ENCODE measurements around the gene MCC.
"Not testable (repeated sequence)": the region's sequence is repeated elsewhere in the genome, so short reads cannot be mapped to it uniquely, and the experiment has no call there.

Gene MCC

DNA sequence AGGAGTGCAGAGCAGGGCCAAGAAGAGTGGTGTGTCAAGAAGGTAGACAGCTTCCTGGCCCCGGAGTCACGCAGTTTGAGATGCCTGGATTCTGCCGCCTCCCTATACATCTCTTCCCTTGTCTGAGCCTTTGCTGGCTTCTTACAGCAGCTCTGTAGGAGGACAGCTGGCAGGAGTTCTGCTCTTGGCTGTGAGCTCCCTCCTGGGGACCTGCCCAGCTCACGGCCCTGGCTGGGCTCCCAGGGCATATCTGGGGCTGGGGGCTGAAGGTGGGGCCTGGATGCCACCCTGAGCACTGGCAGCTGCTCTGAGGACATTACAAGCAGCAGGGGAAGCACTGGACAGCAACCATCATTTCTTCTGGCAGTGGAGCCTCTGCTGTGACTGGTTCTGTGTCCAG is 52.7 kb downstream of the MCC start:
- in situ Hi-C loops (cut with MboI; ENCODE audit: low pct_unique_long_range_greater_than_20kb, low sequenced_read_pairs), result no loop called here
- DNase-seq, result no peak

- in situ Hi-C loops (cut with MboI; ENCODE audit: low pct_unique_long_range_greater_than_20kb, low sequenced_read_pairs), result no loop called here
- no peak for DNase-seq
Observed at GRCh38 chr5:113434889-113435288, 53.4 kb downstream of the MCC start, which contains the start of gene TSSK1B. Gene TSSK1B, minus strand, starts transcription at chr5:113434989. Its CDS starts 150 bp downstream, at chr5:113434839.

DNA sequence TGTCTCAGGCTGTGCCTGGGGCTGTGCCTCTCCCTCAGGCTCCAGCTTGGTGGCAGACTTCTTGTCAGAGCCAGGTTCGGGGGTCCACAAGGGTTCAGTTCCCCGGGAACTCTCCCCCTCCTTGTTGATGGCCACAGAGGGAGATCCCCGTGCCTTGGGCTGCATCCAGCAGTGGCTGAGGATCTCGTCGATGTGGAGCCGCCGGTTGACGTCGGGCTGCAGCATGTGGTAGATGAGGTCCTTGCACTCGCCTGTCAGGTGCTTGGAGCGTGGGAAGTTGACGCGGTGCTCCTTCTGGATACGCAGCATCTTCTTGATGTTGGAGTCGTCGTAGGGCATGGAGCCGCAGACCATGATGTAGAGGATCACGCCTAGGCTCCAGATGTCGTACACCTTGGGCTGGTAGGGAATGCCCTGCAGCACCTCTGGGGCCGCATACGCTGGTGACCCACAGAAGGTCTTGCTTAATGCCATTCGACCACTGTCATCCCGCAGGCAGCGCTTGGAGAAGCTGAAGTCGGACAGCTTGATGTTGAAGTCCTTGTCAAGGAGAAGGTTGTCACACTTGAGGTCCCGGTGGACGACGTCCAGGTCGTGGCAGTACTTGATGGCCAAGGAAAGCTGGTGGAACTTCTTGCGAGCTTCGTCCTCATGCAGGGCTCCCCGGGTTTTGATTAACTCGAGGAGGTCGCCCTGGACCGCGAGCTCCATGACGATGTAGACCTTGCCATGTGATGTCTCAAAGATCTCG is 54.2 kb downstream of the MCC start:
- in situ Hi-C loops (cut with MboI; ENCODE audit: low pct_unique_long_range_greater_than_20kb, low sequenced_read_pairs), result no loop called here
- DNase-seq, result no peak

DNA sequence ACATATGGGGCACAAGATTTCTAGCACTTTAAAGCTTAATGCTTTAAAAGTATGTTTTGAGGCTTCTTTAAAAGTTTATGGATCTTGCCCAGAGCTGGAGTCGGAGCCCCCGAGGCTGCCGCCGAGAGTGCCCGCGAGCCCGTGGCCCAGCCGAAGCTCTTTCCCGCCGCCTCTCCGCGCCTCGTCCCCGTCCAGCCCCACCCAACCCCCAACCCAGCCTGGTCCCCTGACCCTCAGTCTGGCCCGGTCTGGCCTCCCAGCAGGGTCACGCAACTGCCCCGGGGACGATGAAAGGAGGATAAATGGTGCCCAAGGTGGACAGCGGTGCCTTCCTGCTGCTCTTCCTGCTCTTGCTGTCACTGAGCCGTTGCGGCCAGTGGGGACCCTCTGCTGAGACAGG is 55.2 kb downstream of the MCC start:
- no peak for DNase-seq
- in situ Hi-C loops (cut with MboI; ENCODE audit: low pct_unique_long_range_greater_than_20kb, low sequenced_read_pairs), result no loop called here

- DNase-seq, result no peak
- in situ Hi-C loops (cut with MboI; ENCODE audit: low pct_unique_long_range_greater_than_20kb, low sequenced_read_pairs), result no loop called here
Observed at GRCh38 chr5:113427871-113428574, 60.2 kb downstream of the MCC start.

GRCh38 chr5:113425909-113426308 is 62.3 kb downstream of the MCC start:
- no peak for DNase-seq
- in situ Hi-C loops (cut with MboI; ENCODE audit: low pct_unique_long_range_greater_than_20kb, low sequenced_read_pairs), result no loop called here

- in situ Hi-C loops (cut with MboI; ENCODE audit: low pct_unique_long_range_greater_than_20kb, low sequenced_read_pairs), result no loop called here
- no peak for DNase-seq
Observed at GRCh38 chr5:113421693-113422092, 66.6 kb downstream of the MCC start.

DNA sequence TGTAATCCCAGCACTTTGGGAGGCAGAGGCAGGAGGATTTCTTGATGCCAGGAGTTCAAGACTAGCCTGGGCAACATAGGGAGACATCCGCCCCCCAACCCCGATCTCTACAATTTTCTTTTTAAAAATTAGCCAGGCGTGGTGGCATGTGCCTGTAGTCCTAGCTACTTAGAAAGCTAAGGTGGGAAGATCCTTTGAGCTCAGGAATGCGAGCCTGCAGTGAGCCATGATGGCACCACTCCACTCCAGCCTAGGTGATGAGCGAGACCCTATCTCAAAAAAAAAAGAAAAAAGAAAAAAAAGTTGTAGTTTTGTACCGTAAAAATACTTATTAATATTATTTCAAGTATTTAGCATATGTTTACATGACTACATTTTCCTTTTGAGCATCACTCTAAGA is 82.7 kb downstream of the MCC start:
- DNase-seq, result no peak
- in situ Hi-C loops (cut with MboI; ENCODE audit: low pct_unique_long_range_greater_than_20kb, low sequenced_read_pairs), result no loop called here

DNA sequence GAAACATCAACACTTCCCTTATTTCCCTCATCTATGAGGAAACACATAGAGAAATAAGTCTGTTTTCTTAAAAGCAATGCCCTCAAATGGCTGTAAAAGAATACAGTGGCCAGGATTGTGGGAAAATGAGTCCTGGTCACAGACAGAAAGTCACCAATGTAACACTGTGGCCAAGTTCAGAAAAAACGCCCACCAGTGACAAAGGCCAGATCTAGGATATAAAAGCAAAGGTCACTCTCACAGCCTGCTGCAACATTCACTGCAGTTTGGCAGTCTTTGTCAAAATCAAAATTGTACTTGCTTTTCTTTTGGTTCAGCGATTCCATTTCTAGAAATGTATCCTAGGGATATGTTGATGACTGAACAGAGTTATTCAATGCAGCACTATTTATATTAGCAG is 84.0 kb downstream of the MCC start:
- no peak for DNase-seq
- in situ Hi-C loops (cut with MboI; ENCODE audit: low pct_unique_long_range_greater_than_20kb, low sequenced_read_pairs), result no loop called here

DNA sequence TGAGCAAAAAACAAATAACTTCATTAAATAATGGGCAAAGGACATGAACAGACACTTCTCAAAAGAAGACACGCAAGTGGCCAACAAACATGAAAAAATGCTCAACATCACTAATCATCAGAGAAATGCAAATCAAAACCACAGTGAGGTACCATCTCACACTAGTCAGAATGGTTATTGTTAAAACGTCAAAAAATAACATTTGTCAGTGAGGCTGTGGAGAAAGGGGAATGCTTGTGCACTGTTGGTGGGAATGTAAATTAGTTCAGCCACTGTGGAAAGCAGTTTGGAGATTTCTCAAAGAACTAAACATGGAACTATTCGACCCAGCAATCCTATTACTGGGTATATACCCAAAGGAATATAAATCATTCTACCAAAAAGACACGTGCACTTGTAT is 90.3 kb downstream of the MCC start:
- DNase-seq; in situ Hi-C loops (cut with MboI; ENCODE audit: low pct_unique_long_range_greater_than_20kb, low sequenced_read_pairs): not testable (repeated sequence)

GRCh38 chr5:113397046-113397445 is 91.2 kb downstream of the MCC start:
- in situ Hi-C loops (cut with MboI; ENCODE audit: low pct_unique_long_range_greater_than_20kb, low sequenced_read_pairs), result no loop called here
- no peak for DNase-seq

DNA sequence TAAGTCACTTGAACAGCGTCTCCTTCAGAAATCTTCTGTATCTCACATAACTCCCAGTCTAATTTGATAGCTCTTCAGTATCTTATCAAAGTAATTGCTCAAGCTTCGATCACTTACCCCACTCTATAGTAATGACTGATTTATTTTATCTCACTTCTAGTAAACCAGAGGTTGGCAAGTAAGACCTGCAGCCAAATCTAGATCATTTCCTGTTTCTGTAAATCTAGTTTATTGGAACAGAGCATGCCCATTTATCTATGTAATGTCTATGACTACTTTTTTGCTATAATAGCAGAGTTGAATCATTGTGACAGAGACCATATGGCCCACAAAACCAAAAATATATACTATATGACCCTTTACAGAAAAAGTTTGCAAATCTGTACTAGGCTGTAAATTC is 93.6 kb downstream of the MCC start:
- DNase-seq, result no peak
- in situ Hi-C loops (cut with MboI; ENCODE audit: low pct_unique_long_range_greater_than_20kb, low sequenced_read_pairs), result no loop called here

GRCh38 chr5:113390224-113390623 is 98.0 kb downstream of the MCC start:
- in situ Hi-C loops (cut with MboI; ENCODE audit: low pct_unique_long_range_greater_than_20kb, low sequenced_read_pairs), result no loop called here
- no peak for DNase-seq

- in situ Hi-C loops (cut with MboI; ENCODE audit: low pct_unique_long_range_greater_than_20kb, low sequenced_read_pairs), result no loop called here
- no peak for DNase-seq
Observed at GRCh38 chr5:113389116-113389515, 99.1 kb downstream of the MCC start.

DNA sequence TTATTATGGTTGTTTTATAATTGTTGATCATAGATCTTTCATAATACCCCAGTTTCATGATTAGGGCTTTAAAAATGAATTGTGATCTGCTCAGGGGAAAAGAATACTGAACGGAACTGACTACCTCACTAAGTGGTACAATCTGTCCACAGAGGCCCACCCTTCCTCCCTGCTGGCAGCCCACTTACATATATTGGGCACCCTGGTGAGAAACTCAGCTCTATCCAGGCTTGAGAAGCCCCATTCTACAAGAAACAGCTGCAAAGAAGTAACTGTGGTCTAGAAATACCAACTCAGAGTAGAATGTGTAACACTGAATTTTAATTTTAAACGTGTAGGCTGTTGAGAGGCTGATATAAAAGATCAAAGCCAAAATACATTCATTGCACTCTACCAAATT is 100.4 kb downstream of the MCC start:
- DNase-seq, result no peak
- in situ Hi-C loops (cut with MboI; ENCODE audit: low pct_unique_long_range_greater_than_20kb, low sequenced_read_pairs), result no loop called here

DNA sequence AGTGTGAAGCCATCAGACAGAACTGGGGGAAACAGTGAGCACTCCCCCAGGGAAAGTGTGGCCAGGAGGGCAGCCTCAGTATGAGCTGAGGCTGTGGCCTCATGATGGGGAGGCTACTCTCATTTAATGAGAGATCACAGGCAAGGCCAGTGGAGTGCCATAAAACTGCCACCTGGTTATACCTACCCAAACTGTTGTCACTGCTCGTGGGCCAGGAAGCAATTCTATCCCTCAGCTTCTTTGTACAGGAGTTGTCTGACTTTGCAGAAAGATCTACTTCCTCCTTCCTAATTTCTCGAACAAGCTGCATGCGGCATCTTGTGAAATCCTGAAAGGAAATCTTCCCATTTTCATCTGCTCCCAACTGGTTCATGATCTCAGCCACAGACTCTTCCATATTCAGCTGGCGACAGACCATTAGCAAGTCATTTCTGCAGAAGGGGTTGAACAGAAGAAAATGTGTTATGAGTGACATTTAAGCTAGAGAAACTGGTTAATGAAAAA is 103.4 kb downstream of the MCC start:
- in situ Hi-C loops (cut with MboI; ENCODE audit: low pct_unique_long_range_greater_than_20kb, low sequenced_read_pairs), result no loop called here
- peak; percentile 12 for DNase-seq

- no peak for DNase-seq
- in situ Hi-C loops (cut with MboI; ENCODE audit: low pct_unique_long_range_greater_than_20kb, low sequenced_read_pairs), result no loop called here
Observed at GRCh38 chr5:113382731-113383130, 105.5 kb downstream of the MCC start.

- in situ Hi-C loops (cut with MboI; ENCODE audit: low pct_unique_long_range_greater_than_20kb, low sequenced_read_pairs), result no loop called here
- DNase-seq, result no peak
Observed at GRCh38 chr5:113381791-113382190, 106.5 kb downstream of the MCC start.

DNA sequence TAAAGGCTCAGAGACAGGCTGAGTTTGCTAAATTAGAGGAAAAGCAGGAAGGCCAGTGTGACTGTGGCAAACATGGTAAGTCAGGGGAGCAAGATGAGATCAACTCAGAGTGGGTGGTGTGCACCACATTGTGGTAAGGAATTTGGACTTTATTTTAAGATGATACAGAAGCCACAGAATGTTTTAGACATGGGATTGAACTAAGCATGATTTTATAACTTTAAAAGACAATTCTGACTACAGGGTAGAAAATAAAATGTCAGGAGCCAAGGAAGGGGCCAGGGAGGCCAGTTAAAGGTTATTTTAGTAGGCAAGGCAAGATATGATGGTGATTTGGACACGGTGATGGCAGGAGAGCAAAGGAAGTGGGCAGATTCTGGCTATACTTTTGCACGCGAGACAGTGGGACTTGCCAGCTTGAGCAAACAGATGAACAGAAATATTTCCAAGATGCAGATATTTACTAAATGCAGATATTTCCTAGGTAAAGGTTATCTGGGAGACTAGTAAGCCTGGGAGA is 107.4 kb downstream of the MCC start:
- DNase-seq, result no peak
- in situ Hi-C loops (cut with MboI; ENCODE audit: low pct_unique_long_range_greater_than_20kb, low sequenced_read_pairs), result no loop called here
